ENCODE results near the gene LGALS7. TPM values are rescaled to one million over a fixed set of nuclear protein-coding genes. Genes with fewer than 3 reads are reported as not detected.

Gene LGALS7
- total and polyA plus RNA-seq, 2 of the 4 experiments (the other 2 are of a cell fraction) = not detected

DNA sequence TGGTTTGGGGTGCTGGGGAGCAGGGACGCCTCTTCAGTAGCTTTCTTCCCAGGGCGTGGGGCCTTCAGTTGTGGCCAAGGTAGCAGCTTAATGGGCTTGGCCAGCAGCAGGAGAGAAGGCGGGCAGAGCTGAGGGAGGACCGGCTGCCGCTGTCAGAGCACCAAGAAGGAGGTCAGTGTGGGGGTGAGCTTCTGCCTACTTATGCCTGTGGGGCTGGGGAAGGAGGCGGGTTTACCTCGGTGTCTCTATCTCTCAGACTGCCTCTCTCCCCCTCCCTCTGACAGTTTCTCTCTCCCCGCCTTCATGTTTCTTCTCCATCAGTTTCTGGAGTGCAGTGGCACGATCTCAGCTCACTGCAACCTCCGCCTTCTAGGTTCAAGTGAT, 29.0 kb downstream of the LGALS7 start, which contains the start of gene CAPN12:
Gene CAPN12, minus strand, starts transcription at position 177 of the 384 bp plus-strand sequence. CDS start 309 bp downstream, outside the sequence.
- Histone ChIP-seq H4K91ac (ENCODE audit: insufficient read depth, low read depth, low read length) (no peak within 1 kb of the TSS), H4K8ac (ENCODE audit: low read depth in 2 of 2, low read length in 2 of 2) (no peak within 1 kb of the TSS), H3K4ac (ENCODE audit: low read depth, low read length) (no peak within 1 kb of the TSS), H3K36me3 (ENCODE audit: control insufficient read depth, insufficient read depth, low read length) (no peaks in the 10 kb centered on the region), H3K18ac (ENCODE audit: low read depth, low read length) (no peak within 1 kb of the TSS), H2AFZ (replicated peaks; ENCODE audit: low read length, poor library complexity) (no peak within 1 kb of the TSS), H2AK5ac (ENCODE audit: low read depth, low read length) (no peak within 1 kb of the TSS), H3K56ac (ENCODE audit: extremely low read depth, insufficient read depth, low read length) (no peak within 1 kb of the TSS), H3K9me3 (ENCODE audit: control insufficient read depth, insufficient read depth, low read length) (no peaks in the 10 kb centered on the region), H2BK15ac (ENCODE audit: low read depth, low read length) (no peak within 1 kb of the TSS), H2BK120ac (ENCODE audit: low read depth, low read length) (no peak within 1 kb of the TSS), H3K9ac (ENCODE audit: low read depth, low read length) (no peak within 1 kb of the TSS), H4K5ac (ENCODE audit: low read depth, low read length) (no peak within 1 kb of the TSS), H3K4me3 (ENCODE audit: insufficient read depth, low read depth, low read length) (no peak within 1 kb of the TSS), H2AK9ac (replicated peaks; ENCODE audit: low read depth, low read length, poor library complexity) (no peak within 1 kb of the TSS), H3K14ac (replicated peaks; ENCODE audit: low read depth, low read length) (no peak within 1 kb of the TSS), H3K27ac (ENCODE audit: insufficient read depth, low read length) (no peak within 1 kb of the TSS), H3K9me1 (ENCODE audit: insufficient read depth, low read length) (no peaks in the 10 kb centered on the region), H3K79me1 (ENCODE audit: low read depth in 1 of 2, low read length in 2 of 2) (no peaks in the 10 kb centered on the region), H4K20me1 (ENCODE audit: insufficient read depth, low read length) (no peaks in the 10 kb centered on the region), H3K27me3 (ENCODE audit: control insufficient read depth, insufficient read depth, low read length) (no peaks in the 10 kb centered on the region; the same call in 1 of the 2 replicates), H3K23ac (ENCODE audit: low read depth, low read length) (no peak within 1 kb of the TSS), H3K4me1 (ENCODE audit: control insufficient read depth, insufficient read depth, low read length) (no peaks in the 10 kb centered on the region), H2BK20ac (ENCODE audit: low read depth, low read length) (no peak within 1 kb of the TSS), H2BK5ac (ENCODE audit: low read depth, low read length, poor library complexity, severe bottlenecking) (no peak within 1 kb of the TSS), H3K4me2 (ENCODE audit: low read depth, low read length) (no peak within 1 kb of the TSS)
- CTCF ChIA-PET = no interaction called here
- POLR2A ChIA-PET (ENCODE audit: unreplicated experiment) = no interaction called here
- dilution Hi-C loops (cut with HindIII; ENCODE audit: low sequenced_read_pairs, unreplicated experiment) = no loop called here
- ATAC-seq (ENCODE audit: low read depth) (no peak), DNase-seq (no peak)
- TF ChIP-seq BHLHE40 (IDR thresholded peaks at IDR 0.05; ENCODE audit: low read depth, low read length) (no peak), FOS (IDR thresholded peaks at IDR 0.05; ENCODE audit: low read depth, low read length) (no peak), CEBPB (IDR thresholded peaks at IDR 0.05; ENCODE audit: low read depth, low read length) (no peak), MAZ (IDR thresholded peaks at IDR 0.05; ENCODE audit: borderline replicate concordance, low read depth, low read length) (no peak), NFE2L2 (IDR thresholded peaks at IDR 0.05; ENCODE audit: low read depth, low read length) (no peak), RFX5 (IDR thresholded peaks at IDR 0.05; ENCODE audit: low read depth, low read length) (no peak), RCOR1 (IDR thresholded peaks at IDR 0.05; ENCODE audit: insufficient replicate concordance, low read length) (no peak), MAFK (IDR thresholded peaks at IDR 0.05; ENCODE audit: low read depth, low read length) (no peak), POLR2A (IDR thresholded peaks at IDR 0.05; ENCODE audit: low read depth, low read length) (no peak)
- TF ChIP-seq, protein P1, sequence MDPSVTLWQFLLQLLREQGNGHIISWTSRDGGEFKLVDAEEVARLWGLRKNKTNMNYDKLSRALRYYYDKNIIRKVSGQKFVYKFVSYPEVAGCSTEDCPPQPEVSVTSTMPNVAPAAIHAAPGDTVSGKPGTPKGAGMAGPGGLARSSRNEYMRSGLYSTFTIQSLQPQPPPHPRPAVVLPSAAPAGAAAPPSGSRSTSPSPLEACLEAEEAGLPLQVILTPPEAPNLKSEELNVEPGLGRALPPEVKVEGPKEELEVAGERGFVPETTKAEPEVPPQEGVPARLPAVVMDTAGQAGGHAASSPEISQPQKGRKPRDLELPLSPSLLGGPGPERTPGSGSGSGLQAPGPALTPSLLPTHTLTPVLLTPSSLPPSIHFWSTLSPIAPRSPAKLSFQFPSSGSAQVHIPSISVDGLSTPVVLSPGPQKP (IDR thresholded peaks at IDR 0.05; ENCODE audit: borderline replicate concordance, low read depth, low read length) = no peak
- TF ChIP-seq, protein P2, sequence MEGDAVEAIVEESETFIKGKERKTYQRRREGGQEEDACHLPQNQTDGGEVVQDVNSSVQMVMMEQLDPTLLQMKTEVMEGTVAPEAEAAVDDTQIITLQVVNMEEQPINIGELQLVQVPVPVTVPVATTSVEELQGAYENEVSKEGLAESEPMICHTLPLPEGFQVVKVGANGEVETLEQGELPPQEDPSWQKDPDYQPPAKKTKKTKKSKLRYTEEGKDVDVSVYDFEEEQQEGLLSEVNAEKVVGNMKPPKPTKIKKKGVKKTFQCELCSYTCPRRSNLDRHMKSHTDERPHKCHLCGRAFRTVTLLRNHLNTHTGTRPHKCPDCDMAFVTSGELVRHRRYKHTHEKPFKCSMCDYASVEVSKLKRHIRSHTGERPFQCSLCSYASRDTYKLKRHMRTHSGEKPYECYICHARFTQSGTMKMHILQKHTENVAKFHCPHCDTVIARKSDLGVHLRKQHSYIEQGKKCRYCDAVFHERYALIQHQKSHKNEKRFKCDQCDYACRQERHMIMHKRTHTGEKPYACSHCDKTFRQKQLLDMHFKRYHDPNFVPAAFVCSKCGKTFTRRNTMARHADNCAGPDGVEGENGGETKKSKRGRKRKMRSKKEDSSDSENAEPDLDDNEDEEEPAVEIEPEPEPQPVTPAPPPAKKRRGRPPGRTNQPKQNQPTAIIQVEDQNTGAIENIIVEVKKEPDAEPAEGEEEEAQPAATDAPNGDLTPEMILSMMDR (conservative IDR thresholded peaks at IDR 0.05; ENCODE audit: low read depth, low read length) = no peak
- 86% methylated on average over 1 of the region's 10 CpGs; no CpG with 5 or more reads in 1 of the 2 experiments for WGBS, 2 experiments (ENCODE audit: extremely low coverage in 2 of 2, insufficient read length in 1 of 2)
- in situ Hi-C loops (cut with MboI; ENCODE audit: low sequenced_read_pairs) = loop anchor here (25.0 kb wide), 1 partner anchor 168 kb away; the partner anchor contains the start of gene CCER2
- no TSS peak for BruUV-seq (replicated peaks)
- intact Hi-C loops (cut with micrococcal nuclease) = no loop called here
